ENCODE measurements around the gene DIO3.
"Not testable (repeated sequence)": the region's sequence is repeated elsewhere in the genome, so short reads cannot be mapped to it uniquely, and the experiment has no call there.

The DIO3 gene

GRCh38 chr14:101543814-101544213 lies 17.5 kb upstream of the DIO3 start:
- DNase-seq = no peak

DNA sequence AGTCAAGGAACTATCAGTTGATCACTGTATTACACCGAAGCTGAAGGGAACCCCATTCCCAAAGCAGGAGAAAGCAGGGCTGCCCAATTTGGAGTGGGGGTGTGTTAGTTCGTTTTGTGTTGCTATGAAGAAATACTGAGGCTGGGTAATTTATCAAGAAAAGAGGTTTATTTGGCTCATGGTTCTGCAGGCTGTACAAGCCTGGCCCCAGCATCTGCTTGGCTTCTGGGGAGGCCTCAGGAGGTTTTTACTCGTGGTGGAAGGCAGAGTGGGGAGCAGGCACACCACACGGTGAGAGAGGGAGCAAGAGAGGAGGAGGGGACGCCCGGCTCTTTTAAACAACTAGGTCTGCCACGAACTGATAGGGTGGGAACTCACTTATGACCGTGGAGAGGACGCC lies 16.7 kb upstream of the DIO3 start:
- no peak for DNase-seq

GRCh38 chr14:101546706-101547105 lies 14.6 kb upstream of the DIO3 start:
- no peak for DNase-seq

DNA sequence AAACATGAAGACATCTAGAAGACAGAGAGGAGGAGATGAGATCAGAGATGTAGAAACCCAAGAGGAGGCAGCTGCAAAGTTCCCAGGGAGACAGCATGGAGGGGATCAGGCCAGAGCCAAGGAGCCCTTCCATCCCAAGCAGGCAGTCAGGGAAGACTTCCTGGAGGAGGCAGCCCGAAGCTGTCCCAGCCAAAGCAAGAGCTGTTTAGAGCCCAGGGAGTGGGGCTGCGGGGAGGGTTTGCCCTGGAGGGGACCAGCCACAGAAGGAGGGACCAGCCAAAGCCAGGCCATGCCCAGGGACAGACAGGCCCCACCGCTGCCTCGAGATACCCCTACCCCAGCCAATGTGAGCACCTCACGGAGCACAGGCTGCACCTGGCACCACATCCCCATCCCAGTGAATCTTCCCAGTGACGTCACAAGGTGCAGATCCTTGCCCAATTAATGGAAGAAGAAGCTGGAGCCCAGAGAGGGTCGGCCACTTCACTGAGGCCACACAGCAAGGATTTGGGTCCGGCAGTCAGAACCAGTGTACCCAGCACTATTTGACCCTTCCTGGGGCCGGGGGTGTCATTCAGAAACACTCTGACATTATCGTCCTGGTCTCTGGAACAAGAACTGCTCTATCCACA lies 14.1 kb upstream of the DIO3 start:
- DNase-seq = no peak

DNA sequence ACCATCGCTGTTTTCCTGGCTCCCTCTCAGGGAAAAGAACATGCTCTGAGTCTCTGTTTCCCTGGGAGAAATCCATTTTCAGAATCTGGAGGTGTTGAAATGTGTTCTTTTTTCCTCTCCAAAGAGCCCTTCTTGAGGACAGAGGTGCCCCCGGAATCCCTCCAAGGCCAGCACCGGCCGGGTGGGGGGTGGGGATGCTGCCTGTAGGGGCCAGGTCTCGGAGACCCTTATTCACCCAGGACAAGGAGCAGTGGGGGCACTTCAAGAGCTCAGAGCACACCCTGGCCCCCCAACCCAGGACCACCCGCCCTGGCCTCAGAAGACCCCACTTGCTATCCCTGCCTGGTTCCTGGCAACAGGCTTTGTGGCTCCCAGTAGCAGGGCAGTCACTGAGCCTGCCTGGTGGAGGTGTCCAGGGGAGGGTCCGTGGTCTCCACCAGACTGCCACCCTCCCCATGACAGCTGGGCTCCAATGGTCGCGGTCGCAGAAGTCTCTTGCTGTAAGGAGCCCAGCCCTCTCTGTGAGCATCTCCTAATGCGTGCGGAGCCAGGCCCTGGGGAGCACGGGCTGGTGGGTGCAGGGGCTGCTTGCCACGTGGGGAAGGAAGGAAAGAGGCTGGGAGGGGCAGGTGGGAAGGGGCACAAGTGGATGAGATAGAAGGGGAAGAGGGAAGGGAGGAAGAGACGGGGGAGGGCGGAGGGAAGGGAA lies 13.2 kb upstream of the DIO3 start:
- DNase-seq = no peak

DNA sequence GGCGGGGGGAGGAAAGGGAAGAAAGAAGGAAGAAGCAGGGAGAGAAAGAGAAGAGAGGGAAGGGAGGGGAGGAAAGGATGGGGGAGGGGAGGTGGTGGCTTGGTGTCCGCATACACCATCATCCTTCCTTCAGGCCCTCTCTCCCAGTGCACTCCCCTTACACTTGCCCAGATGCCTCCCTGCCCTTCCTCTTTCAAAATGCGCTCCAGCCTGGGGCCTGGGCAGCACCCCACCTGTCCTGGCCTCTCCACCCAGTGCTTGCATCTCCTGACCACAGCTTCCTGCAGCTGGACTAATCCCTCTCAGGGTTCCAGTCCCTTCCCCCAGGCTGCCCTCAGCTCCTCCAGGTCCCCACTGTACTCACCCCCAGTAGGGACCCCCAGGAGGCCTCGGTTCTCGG lies 12.6 kb upstream of the DIO3 start:
- no peak for DNase-seq

DNA sequence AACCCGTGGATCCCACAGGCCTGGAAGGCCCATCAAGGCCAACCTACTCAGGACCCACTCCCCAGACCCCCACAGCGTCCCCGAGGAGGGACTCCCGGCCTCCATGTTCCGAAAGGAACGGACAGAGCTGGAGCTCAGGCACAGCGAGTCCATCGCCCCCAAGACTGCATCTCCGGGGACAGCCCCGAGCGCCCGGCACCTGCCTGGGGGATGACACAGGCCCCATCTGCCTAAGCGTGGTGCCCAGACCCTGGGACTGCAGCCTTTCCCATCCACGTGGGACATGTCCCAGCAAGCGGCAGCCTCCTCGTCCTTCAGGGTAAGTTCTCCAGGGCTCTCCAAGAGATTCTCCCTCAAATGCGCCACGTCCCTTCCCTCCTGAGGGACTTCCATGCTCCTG lies 12.1 kb upstream of the DIO3 start:
- no peak for DNase-seq

- not testable (repeated sequence) for DNase-seq
Measured at GRCh38 chr14:101550202-101550912, 10.9 kb upstream of the DIO3 start.

GRCh38 chr14:101551729-101552595 lies 9.3 kb upstream of the DIO3 start:
- DNase-seq = no peak

- no peak for DNase-seq
Measured at GRCh38 chr14:101552786-101553231, 8.5 kb upstream of the DIO3 start.

GRCh38 chr14:101553393-101553792 lies 7.9 kb upstream of the DIO3 start:
- DNase-seq = no peak

DNA sequence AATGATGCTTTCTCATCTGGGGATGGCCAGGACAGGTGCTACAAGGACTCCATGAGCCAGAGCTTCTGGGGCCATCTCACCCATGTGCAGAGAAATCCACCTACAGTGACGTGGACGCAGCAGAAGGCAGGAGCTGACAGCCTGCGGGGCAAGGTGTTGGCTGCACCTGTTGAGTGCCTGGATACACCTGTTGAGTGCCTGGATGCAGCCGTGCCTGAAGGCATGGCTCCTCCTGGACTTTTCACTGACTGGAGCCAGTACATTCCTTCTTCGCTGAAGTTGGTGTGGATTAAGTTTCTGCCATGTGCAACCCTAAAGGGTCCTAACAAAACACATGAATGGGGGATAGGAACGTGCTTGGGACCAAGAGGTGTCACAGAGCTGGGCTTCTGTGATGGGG lies 7.4 kb upstream of the DIO3 start:
- no peak for DNase-seq

GRCh38 chr14:101554991-101555668 lies 6.2 kb upstream of the DIO3 start:
- no peak for DNase-seq

DNA sequence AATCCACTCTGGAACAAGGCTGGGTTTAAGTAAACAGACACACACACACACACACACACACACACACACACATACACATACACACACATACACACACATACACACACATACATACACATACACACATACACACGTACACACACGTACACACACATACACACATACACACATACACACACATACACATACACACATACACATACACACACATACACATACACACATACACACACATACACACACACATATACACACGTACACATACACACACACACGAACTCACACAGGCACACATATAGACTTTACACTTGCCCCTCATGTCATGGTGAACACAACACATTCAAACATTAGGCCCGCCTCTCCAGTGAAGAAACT lies 5.6 kb upstream of the DIO3 start:
- not testable (repeated sequence) for DNase-seq

DNA sequence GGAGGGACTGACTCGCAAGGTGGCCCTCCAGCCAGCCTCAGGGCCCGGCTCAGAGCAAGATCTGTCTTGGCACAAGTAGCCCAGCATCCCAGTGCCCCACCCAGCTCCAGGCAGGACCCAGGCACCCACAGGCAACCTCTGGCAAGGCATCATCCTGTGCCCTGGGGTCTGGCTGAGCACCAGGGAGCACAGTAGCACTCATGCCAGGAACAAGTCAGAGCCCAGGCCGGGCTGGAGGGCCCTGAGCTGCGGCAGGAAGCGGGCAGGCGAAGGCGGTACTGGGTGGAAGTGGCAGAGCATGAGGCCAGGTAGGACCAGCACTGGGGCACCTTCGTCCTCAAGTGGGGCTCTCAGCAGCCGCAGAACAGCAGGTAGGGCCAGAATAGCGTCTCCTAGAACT lies 5.2 kb upstream of the DIO3 start:
- no peak for DNase-seq

- DNase-seq = no peak
Measured at GRCh38 chr14:101556566-101557320, 4.6 kb upstream of the DIO3 start.

GRCh38 chr14:101557321-101557695 lies 4.0 kb upstream of the DIO3 start:
- DNase-seq = no peak

DNA sequence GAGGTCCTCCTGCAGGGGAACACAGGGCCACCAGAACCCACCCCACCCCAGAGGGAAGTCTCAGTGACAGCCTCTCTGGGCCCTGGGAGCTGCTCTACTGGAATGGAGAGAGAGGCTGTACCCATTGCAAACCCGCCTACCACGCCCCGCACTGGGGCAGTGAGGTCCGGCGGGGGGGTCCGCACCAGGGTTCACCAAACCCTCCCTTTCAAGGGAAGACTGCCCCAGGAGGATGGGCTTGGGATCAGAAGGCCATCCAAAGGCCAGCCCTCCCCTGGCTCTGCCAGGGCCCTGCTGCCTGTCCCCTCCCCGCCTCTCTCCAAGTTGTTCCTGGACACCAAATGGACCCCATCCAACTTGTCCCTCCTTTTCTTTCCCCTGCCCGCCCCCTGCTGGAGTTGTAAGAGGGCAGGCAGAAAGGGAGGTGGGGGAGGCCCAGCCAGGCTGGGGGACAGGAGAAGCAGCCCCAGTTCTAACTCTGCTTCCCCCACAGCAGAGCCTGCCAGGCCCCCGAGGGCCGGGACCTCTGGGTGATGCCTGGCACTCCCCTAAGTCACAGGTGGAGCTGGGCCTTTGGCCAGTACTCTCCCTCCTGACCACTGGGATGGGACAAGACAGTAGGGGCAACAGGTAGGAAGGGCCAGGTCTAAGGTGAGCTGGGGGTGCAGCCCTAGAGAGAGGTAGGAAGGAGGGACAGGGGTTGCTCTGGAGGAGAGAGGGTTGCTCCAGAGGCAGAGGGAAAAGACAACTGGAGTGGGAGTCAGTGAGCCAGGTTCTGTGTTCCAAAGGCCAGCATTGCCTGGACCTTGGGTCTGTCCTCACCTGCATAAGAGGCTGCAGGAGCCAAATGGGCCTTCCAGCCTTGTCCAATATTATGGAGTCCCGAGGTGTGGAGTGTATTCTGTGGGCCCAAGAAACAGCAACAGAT lies 3.2 kb upstream of the DIO3 start:
- DNase-seq = no peak

DNA sequence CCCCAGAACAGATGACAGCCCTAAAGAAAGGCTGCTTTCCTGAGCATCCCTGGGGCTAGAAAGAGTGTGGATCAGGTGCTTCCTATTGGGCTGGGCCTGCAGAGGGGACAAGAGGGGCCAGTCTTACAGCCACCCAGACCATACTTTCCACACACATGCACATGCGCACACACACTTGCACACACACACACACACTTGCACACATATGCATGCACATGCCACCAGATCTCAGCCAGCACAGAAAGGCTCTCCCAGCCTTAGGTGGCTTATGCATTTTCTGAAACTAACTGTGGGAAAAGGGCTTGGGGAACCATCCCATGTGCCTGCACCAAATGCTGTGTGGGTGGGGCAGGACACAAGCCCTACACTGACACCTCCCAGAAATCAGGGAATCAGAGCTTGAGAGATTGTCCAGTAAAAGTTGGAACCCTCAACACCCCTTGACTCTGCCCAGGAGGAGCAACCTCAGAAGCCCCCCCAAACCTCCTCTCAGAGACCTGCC lies 2.5 kb upstream of the DIO3 start:
- no peak for DNase-seq

DNA sequence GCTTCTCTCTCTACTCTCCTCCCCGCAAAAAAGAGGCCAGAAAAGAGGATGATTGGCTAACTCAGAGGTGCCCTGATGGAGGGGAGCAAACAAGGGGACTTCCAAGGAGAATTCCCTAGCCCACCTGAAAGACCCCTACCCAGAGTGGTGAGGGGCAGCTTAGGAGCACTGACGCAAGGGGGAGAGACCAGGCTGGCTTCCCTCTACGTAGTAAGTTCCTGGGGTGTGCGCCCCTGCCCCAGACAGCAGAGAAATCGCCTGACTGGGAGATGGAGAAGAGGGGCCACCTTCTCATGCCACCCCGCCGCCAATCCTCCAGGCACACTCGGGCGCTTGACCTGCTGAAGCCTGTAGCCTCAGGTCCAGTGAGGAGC lies 2.1 kb upstream of the DIO3 start:
- DNase-seq = no peak
